ENCODE measurements around the gene RFX1. TPM values are rescaled to one million over a fixed set of nuclear protein-coding genes. Genes with fewer than 3 reads are reported as not detected.

The RFX1 gene
- total RNA-seq, 1 experiment from 2014 or later: 20.4 TPM

- TF ChIP-seq, protein P1, sequence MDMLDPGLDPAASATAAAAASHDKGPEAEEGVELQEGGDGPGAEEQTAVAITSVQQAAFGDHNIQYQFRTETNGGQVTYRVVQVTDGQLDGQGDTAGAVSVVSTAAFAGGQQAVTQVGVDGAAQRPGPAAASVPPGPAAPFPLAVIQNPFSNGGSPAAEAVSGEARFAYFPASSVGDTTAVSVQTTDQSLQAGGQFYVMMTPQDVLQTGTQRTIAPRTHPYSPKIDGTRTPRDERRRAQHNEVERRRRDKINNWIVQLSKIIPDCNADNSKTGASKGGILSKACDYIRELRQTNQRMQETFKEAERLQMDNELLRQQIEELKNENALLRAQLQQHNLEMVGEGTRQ (CRISPR knock-in tag; IDR thresholded peaks at IDR 0.05): no peak
- TF ChIP-seq NR3C1 (CRISPR knock-in tag; conservative IDR thresholded peaks at IDR 0.05; ENCODE audit: low read depth) (no peak), RORB (CRISPR knock-in tag; IDR thresholded peaks at IDR 0.05) (no peak), CREM (CRISPR knock-in tag; IDR thresholded peaks at IDR 0.05) (no peak), HMGXB4 (CRISPR knock-in tag; IDR thresholded peaks at IDR 0.05) (no peak), ATF1 (CRISPR knock-in tag; IDR thresholded peaks at IDR 0.05) (no peak)
Measured at GRCh38 chr19:13957051-13957450, 49.1 kb downstream of the RFX1 start (continued).

- ATAC-seq (no peak), DNase-seq (ENCODE audit: low spot score) (no peak)
- H3K4me1 Mint-ChIP-seq: peaks cover 10% of the 10 kb centered on the region
- H3K4me3 Mint-ChIP-seq: no peak overlapping the region
- H3K36me3 Mint-ChIP-seq: peaks cover 25% of the 10 kb centered on the region
- ChIA-PET POLR2A (interaction anchor here (0.5 kb wide), 1 partner anchor 704 kb away, joined by 5 read pairs; no protein-coding TSS in a partner anchor), CTCF (interaction anchor here (1.8 kb wide), 1 partner anchor 87 kb away, joined by 4 read pairs; no protein-coding TSS in a partner anchor)
- H3K9me3 Mint-ChIP-seq: no peaks in the 10 kb centered on the region
- TF ChIP-seq SOX15 (CRISPR knock-in tag; IDR thresholded peaks at IDR 0.05): no peak
- TF ChIP-seq ZNF232 (CRISPR knock-in tag; IDR thresholded peaks at IDR 0.05): no peak
- TF ChIP-seq, protein P2, sequence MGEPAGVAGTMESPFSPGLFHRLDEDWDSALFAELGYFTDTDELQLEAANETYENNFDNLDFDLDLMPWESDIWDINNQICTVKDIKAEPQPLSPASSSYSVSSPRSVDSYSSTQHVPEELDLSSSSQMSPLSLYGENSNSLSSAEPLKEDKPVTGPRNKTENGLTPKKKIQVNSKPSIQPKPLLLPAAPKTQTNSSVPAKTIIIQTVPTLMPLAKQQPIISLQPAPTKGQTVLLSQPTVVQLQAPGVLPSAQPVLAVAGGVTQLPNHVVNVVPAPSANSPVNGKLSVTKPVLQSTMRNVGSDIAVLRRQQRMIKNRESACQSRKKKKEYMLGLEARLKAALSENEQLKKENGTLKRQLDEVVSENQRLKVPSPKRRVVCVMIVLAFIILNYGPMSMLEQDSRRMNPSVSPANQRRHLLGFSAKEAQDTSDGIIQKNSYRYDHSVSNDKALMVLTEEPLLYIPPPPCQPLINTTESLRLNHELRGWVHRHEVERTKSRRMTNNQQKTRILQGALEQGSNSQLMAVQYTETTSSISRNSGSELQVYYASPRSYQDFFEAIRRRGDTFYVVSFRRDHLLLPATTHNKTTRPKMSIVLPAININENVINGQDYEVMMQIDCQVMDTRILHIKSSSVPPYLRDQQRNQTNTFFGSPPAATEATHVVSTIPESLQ (CRISPR knock-in tag; IDR thresholded peaks at IDR 0.05): no peak
- no peak for TF ChIP-seq TCF7 (CRISPR knock-in tag; IDR thresholded peaks at IDR 0.05; ENCODE audit: low read depth)
- TF ChIP-seq, protein P3, sequence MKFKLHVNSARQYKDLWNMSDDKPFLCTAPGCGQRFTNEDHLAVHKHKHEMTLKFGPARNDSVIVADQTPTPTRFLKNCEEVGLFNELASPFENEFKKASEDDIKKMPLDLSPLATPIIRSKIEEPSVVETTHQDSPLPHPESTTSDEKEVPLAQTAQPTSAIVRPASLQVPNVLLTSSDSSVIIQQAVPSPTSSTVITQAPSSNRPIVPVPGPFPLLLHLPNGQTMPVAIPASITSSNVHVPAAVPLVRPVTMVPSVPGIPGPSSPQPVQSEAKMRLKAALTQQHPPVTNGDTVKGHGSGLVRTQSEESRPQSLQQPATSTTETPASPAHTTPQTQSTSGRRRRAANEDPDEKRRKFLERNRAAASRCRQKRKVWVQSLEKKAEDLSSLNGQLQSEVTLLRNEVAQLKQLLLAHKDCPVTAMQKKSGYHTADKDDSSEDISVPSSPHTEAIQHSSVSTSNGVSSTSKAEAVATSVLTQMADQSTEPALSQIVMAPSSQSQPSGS (CRISPR knock-in tag; IDR thresholded peaks at IDR 0.05; ENCODE audit: borderline replicate concordance, low read depth): no peak
- no peak for TF ChIP-seq ZBTB21 (CRISPR knock-in tag; IDR thresholded peaks at IDR 0.05; ENCODE audit: borderline replicate concordance)
- no peak for TF ChIP-seq TEAD4 (CRISPR knock-in tag; IDR thresholded peaks at IDR 0.05)
- TF ChIP-seq SP1 (CRISPR knock-in tag; conservative IDR thresholded peaks at IDR 0.05): no peak
- H3K27ac Mint-ChIP-seq: no peak overlapping the region
- no peaks in the 10 kb centered on the region for H3K27me3 Mint-ChIP-seq (ENCODE audit: low read depth)
Measured at GRCh38 chr19:13956365-13956744, 49.8 kb downstream of the RFX1 start.

DNA sequence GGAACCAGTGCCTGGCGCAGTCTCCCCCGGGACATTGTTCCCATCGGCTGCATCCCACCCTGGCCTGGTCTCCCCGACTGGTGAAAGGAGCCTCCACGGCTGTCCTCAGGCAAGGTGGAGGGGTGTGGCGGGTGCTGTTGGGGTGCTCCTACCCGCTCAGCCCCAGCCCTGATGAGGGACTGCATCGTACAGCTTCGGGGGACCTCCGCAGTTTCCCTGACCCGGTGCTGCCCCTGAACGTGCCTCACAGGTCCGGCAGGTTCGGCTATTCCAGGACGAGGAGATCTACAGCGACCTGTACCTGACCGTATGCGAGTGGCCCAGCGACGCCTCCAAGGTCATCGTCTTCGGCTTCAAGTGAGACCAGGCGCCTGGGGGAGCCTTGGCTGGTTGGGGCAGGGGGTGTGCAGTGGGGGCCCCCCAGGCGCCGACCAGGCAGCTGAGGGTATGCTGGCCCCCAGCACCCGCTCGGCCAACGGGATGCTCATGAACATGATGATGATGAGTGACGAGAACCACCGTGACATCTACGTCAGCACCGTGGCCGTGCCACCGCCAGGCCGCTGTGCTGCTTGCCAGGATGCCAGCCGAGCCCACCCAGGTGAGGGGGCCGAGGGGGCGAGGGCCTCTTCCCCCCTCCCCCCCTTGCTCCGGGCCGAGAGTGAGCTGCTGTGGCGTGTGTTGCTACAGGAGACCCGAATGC is 50.3 kb downstream of the RFX1 start:
- no peak for DNase-seq (ENCODE audit: low spot score)
- CTCF ChIA-PET: interaction anchor here (1.8 kb wide), 1 partner anchor 87 kb away, joined by 4 read pairs; no protein-coding TSS in a partner anchor
- peaks cover 23% of the 10 kb centered on the region for H3K36me3 Mint-ChIP-seq

More for the DNA sequence above, 50.3 kb downstream of the RFX1 start:
- H3K27me3 Mint-ChIP-seq (ENCODE audit: low read depth): no peaks in the 10 kb centered on the region
- POLR2A ChIA-PET: no interaction called here
- no peak overlapping the region for H3K27ac Mint-ChIP-seq
- H3K4me1 Mint-ChIP-seq: peaks cover 8% of the 10 kb centered on the region
- H3K4me3 Mint-ChIP-seq: no peak overlapping the region
- H3K9me3 Mint-ChIP-seq: no peaks in the 10 kb centered on the region
- no peak for TF ChIP-seq FOXJ3 (CRISPR knock-in tag; IDR thresholded peaks at IDR 0.05; ENCODE audit: borderline replicate concordance)
- TF ChIP-seq ZNF396 (CRISPR knock-in tag; IDR thresholded peaks at IDR 0.05; ENCODE audit: borderline replicate concordance): no peak
- no peak for TF ChIP-seq ZNF232 (CRISPR knock-in tag; IDR thresholded peaks at IDR 0.05)
- ATAC-seq: no peak
